Neural cell (in vitro differentiated cells): Measurements from ENCODE around the gene TMEM35B. TPM values are rescaled to one million over a fixed set of nuclear protein-coding genes. Genes with fewer than 3 reads are reported as not detected.
A peak's percentile ranks its signal among the peaks of the same experiment; 100 is the strongest.

ENCODE experiments used
- H2AFZ ChIP-seq: fragments of 200-600, 300-800 bp; sonication (generic), shearing (Covaris generic); 2 replicates; pipeline ENCODE4 v1.6.0; 2014; ENCODE audit warnings: low read depth, mild to moderate bottlenecking, antibody characterized with exemption, low read length, moderate library complexity
- H3F3A ChIP-seq: fragments of 200-600 bp; shearing (Covaris generic); 2 replicates; pipeline ENCODE4 v1.6.1; 2016; ENCODE audit warnings: mild to moderate bottlenecking, moderate library complexity, mixed read lengths, antibody characterized with exemption, low read length; ENCODE audit not compliant: insufficient read depth, poor library complexity, severe bottlenecking
- H3K27ac ChIP-seq: fragments of 200-600, 300-800 bp; sonication (generic), shearing (Covaris generic); 2 replicates; pipeline ENCODE4 v1.5.1; 2014; ENCODE audit warnings: mild to moderate bottlenecking, low read length, moderate library complexity
- H3K27me3 ChIP-seq: fragments of 300-800, 200-600 bp; sonication (generic), shearing (Covaris generic); 2 replicates; pipeline ENCODE4 v1.6.0; 2014; ENCODE audit warnings: mild to moderate bottlenecking, low read depth, low read length, moderate library complexity; ENCODE audit not compliant: insufficient read depth
- H3K36me3 ChIP-seq: fragments of 300-800, 200-600 bp; sonication (generic), shearing (Covaris generic); 2 replicates; pipeline ENCODE4 v1.5.1; 2014; ENCODE audit warnings: mild to moderate bottlenecking, antibody characterized with exemption, low read length, moderate library complexity; ENCODE audit not compliant: insufficient read depth
- H3K4me2 ChIP-seq: fragments of 300-800, 200-600 bp; sonication (generic), shearing (Covaris generic); 2 replicates; pipeline ENCODE4 v1.6.0; 2014; ENCODE audit warnings: mild to moderate bottlenecking, low read length
- H3K4me3 ChIP-seq: fragments of 300-800, 200-600 bp; sonication (generic), shearing (Covaris generic); 2 replicates; pipeline ENCODE4 v1.5.1; 2014; ENCODE audit warnings: mild to moderate bottlenecking, low read length, moderate library complexity
- H3K79me2 ChIP-seq: fragments of 200-600 bp; shearing (Covaris generic); replicated peaks from 2 replicates; pipeline ENCODE4 v1.6.0; 2014; ENCODE audit warnings: mild to moderate bottlenecking, low read length, moderate library complexity; ENCODE audit not compliant: insufficient read depth
- H3K9ac ChIP-seq: fragments of 300-800, 200-600 bp; sonication (generic), shearing (Covaris generic); 2 replicates; pipeline ENCODE4 v1.6.1; 2016; ENCODE audit warnings: mild to moderate bottlenecking, low read length, mixed read lengths
- H3K9me2 ChIP-seq: fragments of 200-600 bp; shearing (Covaris generic); 2 replicates; pipeline ENCODE4 v1.6.1; 2016; ENCODE audit warnings: mild to moderate bottlenecking, low read length, mixed read lengths; ENCODE audit not compliant: insufficient read depth
- H3K9me3 ChIP-seq: fragments of 200-600, 300-800 bp; sonication (generic), shearing (Covaris generic); 2 replicates; pipeline ENCODE4 v1.6.1; 2016; ENCODE audit warnings: mild to moderate bottlenecking, mixed run types, low read length, moderate library complexity, mixed read lengths
- H4K20me1 ChIP-seq: fragments of 200-600 bp; shearing (Covaris generic); 2 replicates; pipeline ENCODE4 v1.6.1; 2016; ENCODE audit warnings: mild to moderate bottlenecking, mixed run types; ENCODE audit not compliant: insufficient read depth
- EP300 ChIP-seq: fragments of 450-650 bp; conservative IDR thresholded peaks from 2 replicates; pipeline ENCODE4 v1.6.1; 2014; ENCODE audit warnings: antibody characterized with exemption, mild to moderate bottlenecking, moderate library complexity; ENCODE audit not compliant: poor library complexity, severe bottlenecking
- EZH2 ChIP-seq: fragments of 200-600, 300-800 bp; shearing (Covaris generic), sonication (generic); IDR thresholded peaks from 2 replicates; pipeline ENCODE4 v1.6.1; 2014; ENCODE audit warnings: antibody characterized with exemption, low read length, borderline replicate concordance, mild to moderate bottlenecking; ENCODE audit not compliant: insufficient read depth, poor library complexity, severe bottlenecking
- MXI1 ChIP-seq: fragments of 450-650 bp; conservative IDR thresholded peaks from 2 replicates; pipeline ENCODE4 v1.6.1; 2014; ENCODE audit warnings: antibody characterized with exemption, mild to moderate bottlenecking; ENCODE audit not compliant: poor library complexity, severe bottlenecking
- POLR2AphosphoS5 ChIP-seq: IDR thresholded peaks from 2 replicates; pipeline ENCODE4 v1.6.1; 2012
- RAD21 ChIP-seq: fragments of 450-650 bp; conservative IDR thresholded peaks from 2 replicates; pipeline ENCODE4 v1.6.1; 2014; ENCODE audit warnings: antibody characterized with exemption, mild to moderate bottlenecking, moderate library complexity
- SMC3 ChIP-seq: fragments of 450-650 bp; conservative IDR thresholded peaks from 2 replicates; pipeline ENCODE4 v1.6.1; 2014; ENCODE audit warnings: antibody characterized with exemption, mild to moderate bottlenecking, moderate library complexity; ENCODE audit not compliant: poor library complexity
- TAF1 ChIP-seq: IDR thresholded peaks from 2 replicates; pipeline ENCODE4 v1.6.1; 2012; ENCODE audit warnings: low read depth
- polyA plus RNA-seq: library from polyadenylated mRNA; depleted of rRNA; stranded (reverse); fragments of >200 nt; gene quantifications from 2 replicates; pipeline ENCODE4 v1.2.3, GENCODE V29; 2014
- TF ChIP-seq, protein P1 (sequence below): fragments of 450-650 bp; IDR thresholded peaks from 2 replicates; pipeline ENCODE4 v1.5.1; 2014; ENCODE audit warnings: antibody characterized with exemption, mild to moderate bottlenecking, moderate library complexity; ENCODE audit not compliant: poor library complexity, severe bottlenecking
- TF ChIP-seq, protein P2 (sequence below): IDR thresholded peaks from 2 replicates; pipeline ENCODE4 v1.6.1; 2012; ENCODE audit warnings: borderline replicate concordance

The TMEM35B gene
- polyA plus RNA-seq, 1 donor from 2014 or later, result 1.3 TPM

DNA sequence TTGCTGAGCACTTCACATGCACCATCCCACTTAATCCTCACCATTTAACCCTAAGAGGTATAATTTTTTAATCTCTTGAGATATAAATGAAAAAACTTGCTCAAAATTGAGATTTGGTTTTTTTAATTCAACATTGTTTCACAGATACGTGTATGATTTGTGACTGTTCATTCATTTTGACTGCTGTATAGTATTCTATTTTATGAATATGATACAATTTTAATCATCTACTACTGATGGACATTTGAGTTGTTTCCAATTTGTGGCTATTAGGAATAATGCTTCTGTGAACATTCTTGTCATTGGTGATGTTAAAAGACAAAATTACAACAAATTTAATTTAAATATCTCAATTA, 47.2 kb upstream of the TMEM35B start:
- peaks cover 8% of the 10 kb centered on the region for H3K9me3 ChIP-seq
- no peaks in the 10 kb centered on the region for H4K20me1 ChIP-seq
- peak overlapping the region; percentile 87 for H3K4me3 ChIP-seq
- H3F3A ChIP-seq, result no peaks in the 10 kb centered on the region
- no peaks in the 10 kb centered on the region for H3K27me3 ChIP-seq
- peak overlapping the region; percentile 93 for H3K27ac ChIP-seq
- no peaks in the 10 kb centered on the region for H3K9me2 ChIP-seq
- H3K36me3 ChIP-seq, result no peaks in the 10 kb centered on the region
- peaks cover 11% of the 10 kb centered on the region for H3K79me2 ChIP-seq
- H2AFZ ChIP-seq, result no peak overlapping the region
- no peak for TF ChIP-seq POLR2AphosphoS5
- TF ChIP-seq EZH2, result no peak
- TF ChIP-seq MXI1, result no peak
- TF ChIP-seq, protein P1, sequence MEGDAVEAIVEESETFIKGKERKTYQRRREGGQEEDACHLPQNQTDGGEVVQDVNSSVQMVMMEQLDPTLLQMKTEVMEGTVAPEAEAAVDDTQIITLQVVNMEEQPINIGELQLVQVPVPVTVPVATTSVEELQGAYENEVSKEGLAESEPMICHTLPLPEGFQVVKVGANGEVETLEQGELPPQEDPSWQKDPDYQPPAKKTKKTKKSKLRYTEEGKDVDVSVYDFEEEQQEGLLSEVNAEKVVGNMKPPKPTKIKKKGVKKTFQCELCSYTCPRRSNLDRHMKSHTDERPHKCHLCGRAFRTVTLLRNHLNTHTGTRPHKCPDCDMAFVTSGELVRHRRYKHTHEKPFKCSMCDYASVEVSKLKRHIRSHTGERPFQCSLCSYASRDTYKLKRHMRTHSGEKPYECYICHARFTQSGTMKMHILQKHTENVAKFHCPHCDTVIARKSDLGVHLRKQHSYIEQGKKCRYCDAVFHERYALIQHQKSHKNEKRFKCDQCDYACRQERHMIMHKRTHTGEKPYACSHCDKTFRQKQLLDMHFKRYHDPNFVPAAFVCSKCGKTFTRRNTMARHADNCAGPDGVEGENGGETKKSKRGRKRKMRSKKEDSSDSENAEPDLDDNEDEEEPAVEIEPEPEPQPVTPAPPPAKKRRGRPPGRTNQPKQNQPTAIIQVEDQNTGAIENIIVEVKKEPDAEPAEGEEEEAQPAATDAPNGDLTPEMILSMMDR, result no peak
- no peak for TF ChIP-seq SMC3
- TF ChIP-seq, protein P2, sequence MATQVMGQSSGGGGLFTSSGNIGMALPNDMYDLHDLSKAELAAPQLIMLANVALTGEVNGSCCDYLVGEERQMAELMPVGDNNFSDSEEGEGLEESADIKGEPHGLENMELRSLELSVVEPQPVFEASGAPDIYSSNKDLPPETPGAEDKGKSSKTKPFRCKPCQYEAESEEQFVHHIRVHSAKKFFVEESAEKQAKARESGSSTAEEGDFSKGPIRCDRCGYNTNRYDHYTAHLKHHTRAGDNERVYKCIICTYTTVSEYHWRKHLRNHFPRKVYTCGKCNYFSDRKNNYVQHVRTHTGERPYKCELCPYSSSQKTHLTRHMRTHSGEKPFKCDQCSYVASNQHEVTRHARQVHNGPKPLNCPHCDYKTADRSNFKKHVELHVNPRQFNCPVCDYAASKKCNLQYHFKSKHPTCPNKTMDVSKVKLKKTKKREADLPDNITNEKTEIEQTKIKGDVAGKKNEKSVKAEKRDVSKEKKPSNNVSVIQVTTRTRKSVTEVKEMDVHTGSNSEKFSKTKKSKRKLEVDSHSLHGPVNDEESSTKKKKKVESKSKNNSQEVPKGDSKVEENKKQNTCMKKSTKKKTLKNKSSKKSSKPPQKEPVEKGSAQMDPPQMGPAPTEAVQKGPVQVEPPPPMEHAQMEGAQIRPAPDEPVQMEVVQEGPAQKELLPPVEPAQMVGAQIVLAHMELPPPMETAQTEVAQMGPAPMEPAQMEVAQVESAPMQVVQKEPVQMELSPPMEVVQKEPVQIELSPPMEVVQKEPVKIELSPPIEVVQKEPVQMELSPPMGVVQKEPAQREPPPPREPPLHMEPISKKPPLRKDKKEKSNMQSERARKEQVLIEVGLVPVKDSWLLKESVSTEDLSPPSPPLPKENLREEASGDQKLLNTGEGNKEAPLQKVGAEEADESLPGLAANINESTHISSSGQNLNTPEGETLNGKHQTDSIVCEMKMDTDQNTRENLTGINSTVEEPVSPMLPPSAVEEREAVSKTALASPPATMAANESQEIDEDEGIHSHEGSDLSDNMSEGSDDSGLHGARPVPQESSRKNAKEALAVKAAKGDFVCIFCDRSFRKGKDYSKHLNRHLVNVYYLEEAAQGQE, result no peak
- TF ChIP-seq RAD21, result no peak
- TF ChIP-seq EP300, result no peak
- TF ChIP-seq TAF1, result no peak
- H3K9ac ChIP-seq, result no peak overlapping the region
- H3K4me2 ChIP-seq, result no peak overlapping the region

DNA sequence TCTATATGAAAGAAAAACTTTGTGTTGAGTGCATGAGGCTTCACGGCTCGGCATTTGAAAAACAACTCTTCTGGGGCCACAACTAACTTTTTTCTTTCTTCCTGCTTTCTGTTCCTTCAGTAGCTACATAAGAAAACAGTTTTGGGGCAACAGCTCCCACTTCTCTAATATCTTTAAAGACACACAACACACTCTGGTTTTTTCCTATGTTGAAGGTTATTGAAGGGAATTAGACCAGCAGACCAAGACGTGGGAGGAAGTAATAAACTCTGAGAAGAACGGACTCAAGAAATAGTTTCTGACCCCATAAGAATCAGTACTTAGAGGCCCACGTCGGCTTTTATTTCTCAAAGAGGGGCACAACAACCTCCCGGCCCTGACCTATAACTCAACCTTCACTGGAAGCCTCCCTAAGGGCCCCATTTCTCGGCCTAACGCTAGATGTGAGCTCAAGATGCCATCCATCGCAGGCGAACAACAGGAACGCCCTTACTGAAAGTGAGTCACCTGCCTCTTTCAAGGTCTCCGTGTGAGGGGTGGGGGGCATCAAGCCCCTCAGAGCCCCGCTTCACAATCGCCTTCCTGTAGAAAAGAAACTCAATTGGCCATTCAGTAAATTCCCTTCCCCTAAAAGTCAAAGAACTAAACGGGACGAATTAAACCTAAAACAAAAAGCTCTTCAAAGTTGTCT, 45.8 kb upstream of the TMEM35B start:
- Histone ChIP-seq H3K9ac (peak overlapping the region; percentile 78), H3K36me3 (no peaks in the 10 kb centered on the region), H3K79me2 (peaks cover 11% of the 10 kb centered on the region), H3K27ac (peak overlapping the region; percentile 93), H3K9me2 (no peaks in the 10 kb centered on the region), H2AFZ (peak overlapping the region; percentile 37), H3K4me2 (peak overlapping the region; percentile 99), H4K20me1 (no peaks in the 10 kb centered on the region), H3K9me3 (peaks cover 8% of the 10 kb centered on the region), H3K27me3 (no peaks in the 10 kb centered on the region), H3F3A (no peaks in the 10 kb centered on the region), H3K4me3 (peak overlapping the region; percentile 87)
- no peak for TF ChIP-seq EZH2
- no peak for TF ChIP-seq MXI1
- TF ChIP-seq TAF1, result no peak
- no peak for TF ChIP-seq EP300
